Urinary bladder (tissue), 4 donors: ENCODE data around the gene WASF2. TPM values are rescaled to one million over a fixed set of nuclear protein-coding genes. Genes with fewer than 3 reads are reported as not detected.
"Not testable (repeated sequence)": the region's sequence is repeated elsewhere in the genome, so short reads cannot be mapped to it uniquely, and the experiment has no call there.

Experiments
- DNase-seq: peaks from one replicate; pipeline ENCODE4 v3.0.0-alpha.2; 2015; ENCODE audit errors: extremely low spot score
- H3K27ac ChIP-seq: one replicate; pipeline ENCODE4 v1.5.1; 2013; ENCODE audit warnings: low read depth, mild to moderate bottlenecking, moderate library complexity
- H3K36me3 ChIP-seq: one replicate; pipeline ENCODE4 v1.6.1; 2013; ENCODE audit warnings: mild to moderate bottlenecking, moderate library complexity; ENCODE audit not compliant: insufficient read depth
- H3K4me1 ChIP-seq: one replicate; pipeline ENCODE4 v1.6.1; 2013; ENCODE audit warnings: mild to moderate bottlenecking, moderate library complexity; ENCODE audit not compliant: insufficient read depth
- H3K4me3 ChIP-seq: one replicate; pipeline ENCODE4 v1.5.1; 2013; ENCODE audit warnings: low read depth, low read length
- WGBS: extraction: QIAGEN DNeasy Blood & Tissue Kit; methylation state at CpG from one replicate; pipeline ENCODE4 v1.1.7; 2013; 5-methylcytosine and 5-hydroxymethylcytosine counted together
- polyA plus RNA-seq: library from polyadenylated mRNA; stranded (reverse); fragments of 200-250 nt; gene quantifications from one replicate; pipeline ENCODE4 v1.2.3, GENCODE V29; 2013
- total RNA-seq: library from RNA; depleted of rRNA; stranded (reverse); fragments of >200 nt; gene quantifications from one replicate; pipeline ENCODE4 v1.2.3, GENCODE V29; 2014
- donor health status: healthy with polysubstance abuse.
- donor health status: healthy.

WASF2 gene
- total and polyA plus RNA-seq, 2 donors = 40.7 to 83.6 TPM

DNA sequence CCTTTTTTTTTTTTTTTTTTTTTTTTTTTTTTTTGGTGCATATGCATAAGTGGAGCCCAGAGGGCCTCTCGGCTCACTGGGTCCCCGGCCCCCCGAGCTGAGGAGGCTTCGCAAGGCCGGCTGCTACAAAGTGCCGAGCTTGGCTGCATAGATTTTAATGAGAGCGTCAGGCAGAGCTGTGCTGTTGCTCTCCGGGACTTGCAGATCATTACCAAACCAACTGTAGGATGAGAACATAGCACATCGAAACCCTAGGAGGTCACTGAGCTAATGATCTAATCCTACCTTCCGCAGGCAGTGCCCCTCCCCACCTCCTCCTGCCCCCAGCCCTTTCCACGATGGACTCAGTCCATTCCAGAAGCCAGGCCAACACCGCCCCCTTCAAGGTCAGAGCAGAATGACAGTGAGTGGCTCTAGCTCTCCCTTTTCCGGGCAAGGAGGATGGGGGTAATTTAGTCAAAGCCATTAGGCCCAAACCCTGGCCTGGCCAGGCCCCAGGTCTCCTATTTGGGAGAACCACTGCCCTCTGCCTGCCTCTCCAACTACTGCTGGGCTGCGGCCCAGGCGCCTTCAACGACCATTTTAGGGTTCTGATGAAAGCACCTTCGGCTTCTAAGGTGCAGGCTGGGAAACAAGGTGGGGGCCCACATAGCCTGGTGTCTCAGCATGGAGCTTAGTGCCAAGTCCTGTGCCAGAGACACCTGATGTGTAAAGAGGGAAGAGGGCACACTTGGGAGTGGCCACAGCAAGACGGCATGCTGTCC is 84.2 kb downstream of the WASF2 start:
- H3K27ac ChIP-seq, DNase-seq, H3K4me1 ChIP-seq, H3K4me3 ChIP-seq, H3K36me3 ChIP-seq: not testable (repeated sequence)
- 59% methylated on average over 17 of the region's 18 CpGs for WGBS

DNA sequence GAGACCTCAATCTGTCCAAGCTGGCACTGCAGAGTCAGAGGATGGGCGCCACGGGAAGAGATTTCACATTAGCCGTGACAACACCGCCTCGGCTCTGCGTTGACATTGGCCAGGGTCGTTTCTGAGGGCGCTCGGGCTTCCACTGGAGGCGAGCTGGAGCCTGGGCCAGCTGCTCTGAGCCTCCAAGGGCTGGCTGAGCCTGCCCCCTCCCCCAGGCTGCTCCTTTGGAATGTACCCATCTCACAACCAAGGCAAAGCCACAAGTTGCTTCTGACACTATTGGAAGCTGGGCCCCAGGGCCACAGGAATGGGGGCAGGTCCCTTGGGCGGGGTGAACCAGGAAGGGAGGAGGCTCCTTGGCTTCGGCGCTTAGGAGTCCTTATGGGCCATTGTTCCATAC is 84.9 kb downstream of the WASF2 start:
- 50% methylated on average over 13 of the region's 13 CpGs for WGBS

GRCh38 chr1:27403931-27404330 is 86.0 kb downstream of the WASF2 start:
- no peak for DNase-seq
- no peaks in the 10 kb centered on the region for H3K36me3 ChIP-seq
- H3K4me1 ChIP-seq = no peaks in the 10 kb centered on the region
- no peak overlapping the region for H3K4me3 ChIP-seq
- H3K27ac ChIP-seq = peak overlapping the region; percentile 81

More for the DNA sequence above, 84.9 kb downstream of the WASF2 start:
- no peak for DNase-seq
- H3K27ac ChIP-seq = no peak overlapping the region
- no peaks in the 10 kb centered on the region for H3K36me3 ChIP-seq
- H3K4me1 ChIP-seq = no peaks in the 10 kb centered on the region
- H3K4me3 ChIP-seq = no peak overlapping the region

DNA sequence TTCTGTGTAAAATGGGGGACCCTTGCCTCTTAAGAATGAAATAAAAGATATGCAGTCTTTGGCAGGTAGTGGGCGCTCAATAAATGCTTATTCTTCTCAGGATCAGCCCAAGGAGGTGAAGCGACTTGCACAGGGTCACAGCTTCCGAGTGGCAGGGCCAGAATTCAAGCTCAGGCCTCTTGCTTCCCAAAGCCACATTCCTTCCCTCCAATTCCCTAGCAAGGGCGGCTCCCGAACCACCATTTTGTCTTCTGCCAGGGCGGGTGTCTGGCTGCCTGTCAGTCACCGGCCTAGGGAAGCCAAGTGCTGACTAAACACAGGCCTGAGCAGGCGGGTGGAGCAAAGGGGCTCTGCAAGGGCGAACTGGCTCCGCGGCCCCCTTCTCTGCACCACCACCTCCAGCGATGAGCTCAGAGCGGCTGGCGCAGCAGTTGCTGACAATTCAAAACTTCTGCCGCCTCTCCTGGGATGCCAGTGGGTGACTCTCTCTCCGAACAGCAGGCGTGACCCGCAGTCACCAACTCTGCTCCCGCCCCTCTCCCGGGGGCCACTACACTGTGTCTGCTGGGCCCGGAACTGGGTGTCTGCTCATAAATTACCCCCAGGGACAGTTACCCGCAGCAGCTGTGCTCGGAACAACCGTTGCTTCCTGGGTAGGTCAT is 86.8 kb downstream of the WASF2 start:
- no peak for DNase-seq
- H3K4me1 ChIP-seq = no peaks in the 10 kb centered on the region
- WGBS = 18% methylated on average over 24 of the region's 24 CpGs
- H3K27ac ChIP-seq = peak overlapping the region; percentile 81
- no peak overlapping the region for H3K4me3 ChIP-seq
- no peaks in the 10 kb centered on the region for H3K36me3 ChIP-seq

DNA sequence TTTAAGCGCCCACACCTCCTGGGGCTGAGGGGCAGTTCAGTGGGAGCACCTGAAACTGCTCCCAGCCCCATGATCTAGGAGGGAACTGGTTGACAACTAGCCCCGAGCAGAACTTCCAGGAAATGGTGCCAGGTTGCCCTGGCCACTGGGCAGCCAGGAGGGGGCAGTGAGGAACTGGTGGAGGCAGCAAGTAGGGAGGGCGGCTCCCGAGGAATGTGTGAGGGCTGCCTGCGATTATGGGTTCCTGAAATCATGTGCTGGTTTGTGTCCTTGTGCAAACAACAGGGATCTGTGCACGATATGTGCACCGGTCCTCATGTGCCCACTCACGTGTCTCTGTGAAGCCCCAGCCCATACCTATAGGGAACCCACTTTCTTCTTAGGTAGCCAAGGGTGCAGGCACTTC is 87.6 kb downstream of the WASF2 start:
- H3K4me1 ChIP-seq = no peaks in the 10 kb centered on the region
- DNase-seq = no peak
- no peaks in the 10 kb centered on the region for H3K36me3 ChIP-seq
- H3K27ac ChIP-seq = peak overlapping the region; percentile 81
- WGBS = 25% methylated on average over 8 of the region's 8 CpGs
- H3K4me3 ChIP-seq = no peak overlapping the region

GRCh38 chr1:27400963-27401341 is 89.0 kb downstream of the WASF2 start:
- no peak overlapping the region for H3K27ac ChIP-seq
- no peaks in the 10 kb centered on the region for H3K4me1 ChIP-seq
- H3K4me3 ChIP-seq = no peak overlapping the region
- H3K36me3 ChIP-seq = no peaks in the 10 kb centered on the region
- 86% methylated on average over 5 of the region's 5 CpGs for whole genome bisulfite sequencing
- DNase-seq = no peak

DNA sequence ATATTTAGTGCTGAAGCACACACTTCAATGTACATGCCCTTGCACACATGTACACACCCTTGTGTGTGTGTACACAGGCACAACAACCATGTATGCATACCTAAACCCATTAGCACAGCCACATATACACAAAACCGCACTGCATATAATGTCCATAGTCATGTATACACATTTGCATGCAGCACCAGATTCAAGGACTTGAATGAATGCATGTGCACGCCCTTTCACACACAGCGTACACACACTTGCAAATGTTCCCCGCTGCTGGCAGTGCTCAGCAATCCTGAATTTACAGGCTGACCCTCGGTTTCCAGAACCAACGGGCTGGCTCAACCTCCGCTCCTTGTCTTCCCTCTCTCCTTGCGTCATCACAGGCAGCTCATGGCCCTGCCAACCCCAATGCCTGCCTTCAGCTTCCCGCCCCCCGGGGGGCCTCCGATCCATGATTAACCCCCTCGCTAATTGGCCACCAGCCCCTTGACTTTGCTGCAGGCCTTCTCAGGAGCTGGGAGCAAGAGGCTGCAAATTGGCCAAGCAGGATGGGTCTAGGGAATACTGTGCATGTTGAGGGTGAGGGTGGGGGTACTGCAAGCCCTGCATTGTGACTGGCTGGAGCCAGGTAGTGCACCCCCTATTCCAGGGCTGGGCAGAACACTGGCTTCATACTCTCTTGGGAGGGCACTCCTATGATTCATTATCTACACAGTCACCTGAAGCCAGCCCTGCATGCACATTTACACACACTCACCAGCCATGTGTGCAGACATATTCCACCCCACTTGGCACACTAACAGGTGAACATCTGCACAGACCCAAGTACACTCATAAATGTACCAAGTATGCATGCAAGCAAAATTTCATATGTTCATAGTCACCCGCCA is 89.6 kb downstream of the WASF2 start:
- H3K4me1 ChIP-seq = no peaks in the 10 kb centered on the region
- DNase-seq = no peak
- H3K4me3 ChIP-seq = no peak overlapping the region
- WGBS = 32% methylated on average over 13 of the region's 13 CpGs
- no peak overlapping the region for H3K27ac ChIP-seq
- no peaks in the 10 kb centered on the region for H3K36me3 ChIP-seq

DNA sequence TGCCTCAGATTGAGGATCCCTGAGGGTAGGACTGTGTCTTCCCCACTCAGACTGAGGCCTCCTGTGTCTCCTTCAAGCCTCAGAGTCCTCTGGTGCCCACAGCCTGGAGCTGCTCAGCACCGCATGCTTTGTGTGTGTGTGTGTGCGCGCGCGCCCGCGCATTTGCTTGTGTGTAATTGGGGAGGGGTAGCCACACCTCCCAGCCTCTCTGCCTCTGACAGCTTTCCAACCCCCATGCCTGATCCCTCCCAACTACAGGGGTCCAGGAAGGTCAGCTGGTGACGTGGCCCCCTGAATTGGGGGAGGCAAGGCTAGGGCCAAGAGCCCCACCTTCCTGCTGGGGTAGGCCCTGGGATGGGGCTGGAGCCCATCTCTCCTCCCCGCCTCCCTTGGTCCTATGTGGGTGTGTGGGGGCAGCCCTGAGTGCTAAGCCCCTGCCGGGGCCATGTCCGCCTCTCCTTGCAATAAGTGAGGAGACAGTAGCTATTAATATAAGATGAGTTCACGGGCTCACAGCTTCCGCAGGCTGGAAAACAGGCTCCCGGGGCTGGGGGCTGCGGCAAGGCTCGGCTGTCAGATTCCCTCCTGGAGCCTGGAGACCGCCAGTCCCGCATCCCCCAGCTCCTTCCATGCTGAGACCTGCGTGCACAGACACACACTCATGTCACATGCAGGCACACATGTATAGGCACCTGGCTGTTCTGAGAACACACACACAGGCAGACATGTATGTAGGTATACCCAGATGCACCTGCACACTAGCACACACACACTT is 90.5 kb downstream of the WASF2 start:
- DNase-seq = no peak
- Histone ChIP-seq H3K4me3 (no peak overlapping the region), H3K27ac (no peak overlapping the region), H3K4me1 (no peaks in the 10 kb centered on the region), H3K36me3 (no peaks in the 10 kb centered on the region)
- 50% methylated on average over 19 of the region's 19 CpGs for WGBS

- H3K4me1 ChIP-seq = no peaks in the 10 kb centered on the region
- no peak overlapping the region for H3K27ac ChIP-seq
- no peak overlapping the region for H3K4me3 ChIP-seq
- DNase-seq = no peak
- 76% methylated on average over 4 of the region's 4 CpGs for WGBS
- no peaks in the 10 kb centered on the region for H3K36me3 ChIP-seq
Observed at GRCh38 chr1:27398405-27399149, 91.4 kb downstream of the WASF2 start.

DNA sequence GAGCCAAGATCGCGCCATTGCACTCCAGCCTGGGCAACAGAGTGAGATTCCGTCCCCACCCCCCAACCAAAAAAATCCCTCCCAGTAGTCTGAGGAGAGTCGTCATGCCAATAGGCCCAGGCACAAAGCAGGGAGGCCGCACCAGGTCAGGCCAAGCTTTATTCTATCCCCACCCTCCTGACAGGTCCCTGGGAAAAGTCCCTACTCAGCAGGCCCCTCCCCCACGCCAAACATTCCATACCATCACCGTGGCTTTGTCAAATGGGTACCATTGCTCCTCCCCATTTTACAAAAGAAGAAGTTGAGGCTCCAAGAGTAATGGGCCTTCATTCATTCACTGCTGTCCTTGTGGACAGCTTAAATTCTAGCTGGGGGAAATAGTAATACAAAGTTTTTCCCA is 92.2 kb downstream of the WASF2 start:
- no peaks in the 10 kb centered on the region for H3K36me3 ChIP-seq
- H3K4me1 ChIP-seq = no peaks in the 10 kb centered on the region
- H3K4me3 ChIP-seq = no peak overlapping the region
- 71% methylated on average over 7 of the region's 7 CpGs for WGBS
- no peak overlapping the region for H3K27ac ChIP-seq
- DNase-seq = no peak

- Histone ChIP-seq H3K27ac (no peak overlapping the region), H3K36me3 (no peaks in the 10 kb centered on the region), H3K4me1 (no peaks in the 10 kb centered on the region), H3K4me3 (no peak overlapping the region)
- 71% methylated on average over 3 of the region's 3 CpGs for WGBS
- DNase-seq = no peak
Observed at GRCh38 chr1:27397110-27397509, 92.9 kb downstream of the WASF2 start.

DNA sequence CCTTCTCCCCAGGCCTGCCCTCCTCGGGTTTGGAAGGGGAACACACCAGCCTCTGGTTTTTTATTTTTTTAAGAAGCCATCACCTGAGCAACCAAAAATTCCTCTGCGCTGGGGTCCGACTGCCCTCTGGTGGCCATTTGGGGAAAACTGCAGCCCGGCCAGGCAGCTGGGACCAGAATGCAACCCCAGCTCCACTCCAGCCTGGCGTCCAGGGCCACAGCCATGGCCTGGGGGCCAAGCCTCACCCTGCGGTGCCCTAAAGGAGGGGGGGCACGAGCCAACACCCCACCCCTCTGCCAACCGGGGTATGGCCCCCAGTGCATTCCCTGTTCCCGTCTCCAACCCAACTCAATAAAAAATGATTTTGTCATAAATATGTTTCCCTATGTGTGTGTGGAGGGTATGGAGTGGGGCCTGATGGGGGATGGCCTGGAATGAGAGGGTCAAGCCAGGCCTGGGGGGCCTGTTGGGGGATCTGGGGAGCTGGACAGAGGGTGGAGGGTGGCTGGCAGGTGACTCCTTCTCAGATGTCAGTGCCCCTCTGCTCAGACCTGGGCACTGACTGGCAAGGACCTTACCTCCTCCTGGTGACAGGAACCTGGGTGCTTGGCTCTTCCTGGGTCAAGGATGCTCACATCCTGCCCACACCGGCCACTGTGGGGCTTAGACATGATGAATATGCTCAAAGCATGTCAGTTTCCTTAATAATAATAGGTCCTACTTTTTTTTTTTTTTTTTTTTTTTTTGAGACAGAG is 94.3 kb downstream of the WASF2 start:
- WGBS = 9% methylated on average over 10 of the region's 10 CpGs

More for the DNA sequence above, 94.3 kb downstream of the WASF2 start:
- Histone ChIP-seq H3K27ac (no peak overlapping the region), H3K36me3 (no peaks in the 10 kb centered on the region), H3K4me1 (no peaks in the 10 kb centered on the region), H3K4me3 (no peak overlapping the region)
- no peak for DNase-seq
